Body of pancreas (tissue), 4 donors: Measurements from ENCODE around the gene CLEC16A. TPM values are rescaled to one million over a fixed set of nuclear protein-coding genes. Genes with fewer than 3 reads are reported as not detected.
A peak's percentile ranks its signal among the peaks of the same experiment; 100 is the strongest.
"Not testable (repeated sequence)": the region's sequence is repeated elsewhere in the genome, so short reads cannot be mapped to it uniquely, and the experiment has no call there.

Source experiments
- ATAC-seq: fragments of 150-250 bp; one replicate; pipeline ENCODE4 v1.9.1; 2016
- DNase-seq, 4 donors: peaks; one replicate each; pipeline ENCODE4 v3.0.0-alpha.2; 2019
- H3K27ac ChIP-seq, 4 donors: fragments of 200-600 bp; sonication (generic); 1 replicate in 3 of 4; 2 replicates in 1 of 4; pipeline versions ENCODE4 v1.5.1 to v1.6.1; 2016 to 2019; ENCODE audit warnings: mild to moderate bottlenecking in 1 of 4, mixed read lengths in 1 of 4, moderate library complexity in 1 of 4
- H3K27me3 ChIP-seq, 2 donors: fragments of 200-600 bp; sonication (generic); one replicate each; pipeline ENCODE4 v1.6.0; 2016; ENCODE audit warnings: mild to moderate bottlenecking in 1 of 2
- H3K36me3 ChIP-seq, 2 donors: fragments of 200-600 bp; sonication (generic); replicated peaks in 1 of 2; 2 replicates each; pipeline ENCODE4 v1.5.1; 2016; ENCODE audit warnings: low read depth in 2 of 2; ENCODE audit not compliant: insufficient read depth in 1 of 2
- H3K4me1 ChIP-seq: fragments of 200-600 bp; sonication (generic); one replicate; pipeline ENCODE4 v1.6.0; 2016
- H3K4me3 ChIP-seq, 2 donors: fragments of 200-600 bp; sonication (generic); 1 replicate in 1 of 2; 2 replicates in 1 of 2; pipeline ENCODE4 v1.5.1; 2016 to 2019
- H3K9me3 ChIP-seq, 3 donors: fragments of 200-600 bp; sonication (generic); 1 replicate in 2 of 3; 2 replicates in 1 of 3; pipeline ENCODE4 v1.5.1; 2016
- CTCF ChIP-seq, 7 experiments: fragments of 450-650 bp in 4 of 7; fragments of 200-600 bp in 3 of 7; sonication (generic) in 3 of 7; IDR thresholded peaks; one replicate each; pipeline ENCODE4 v1.5.1; 2016 to 2019; ENCODE audit warnings: antibody characterized with exemption in 7 of 7
- POLR2A ChIP-seq, 3 donors: fragments of 450-650 bp; IDR thresholded peaks; one replicate each; pipeline ENCODE4 v1.6.1; 2016; ENCODE audit warnings: antibody characterized with exemption in 3 of 3, mild to moderate bottlenecking in 2 of 3
- WGBS, 2 donors: methylation state at CpG; one replicate each; pipeline ENCODE4 v1.1.5; 2017; 5-methylcytosine and 5-hydroxymethylcytosine counted together
- intact Hi-C: fragments of 100-400 bp; cut with DNase I; formaldehyde crosslinking; loops from one replicate; pipeline ENCODE4 v1.15.1; 2023
- total RNA-seq, 2 donors: library from RNA; depleted of rRNA; stranded (reverse); fragments of >200 nt; gene quantifications; one replicate each; pipeline ENCODE4 v1.1.0, GENCODE V29; 2016

Gene CLEC16A
- total RNA-seq, 2 donors from 2014 or later, result 15.0 to 21.4 TPM

- ATAC-seq (no peak), DNase-seq (no peak)
- peak overlapping the region in 1 of 4 donors; percentile 5 for H3K27ac ChIP-seq
Measured at GRCh38 chr16:10938796-10939648, 5.3 kb upstream of the CLEC16A start.

GRCh38 chr16:10939649-10940234, 4.6 kb upstream of the CLEC16A start:
- ATAC-seq (no peak), DNase-seq (no peak)
- intact Hi-C loops, result no loop called here
- Histone ChIP-seq H3K27me3 (no peaks in the 10 kb centered on the region), H3K9me3 (no peaks in the 10 kb centered on the region), H3K27ac (peak overlapping the region in 2 of 4 donors; percentile 5 to 41), H3K4me1 (peaks cover 82% of the 10 kb centered on the region), H3K4me3 (no peak overlapping the region), H3K36me3 (no peaks in the 10 kb centered on the region)
- no peak for TF ChIP-seq POLR2A (IDR thresholded peaks at IDR 0.05)
- TF ChIP-seq CTCF (IDR thresholded peaks at IDR 0.05), result no peak
- WGBS, 2 donors, result 72 to 76% methylated on average over 6 to 7 of the region's 7 CpGs

More at GRCh38 chr16:10938796-10939648, 5.3 kb upstream of the CLEC16A start:
- no peaks in the 10 kb centered on the region for H3K36me3 ChIP-seq
- no peak overlapping the region for H3K4me3 ChIP-seq
- H3K27me3 ChIP-seq, result no peaks in the 10 kb centered on the region
- H3K4me1 ChIP-seq, result peaks cover 88% of the 10 kb centered on the region
- intact Hi-C loops, result no loop called here
- H3K9me3 ChIP-seq, result no peaks in the 10 kb centered on the region
- WGBS, 2 donors, result 40 to 45% methylated on average over 7 of the region's 7 CpGs
- TF ChIP-seq POLR2A (IDR thresholded peaks at IDR 0.05) (no peak), CTCF (IDR thresholded peaks at IDR 0.05) (no peak)

GRCh38 chr16:10940501-10941079, 3.8 kb upstream of the CLEC16A start:
- TF ChIP-seq CTCF (IDR thresholded peaks at IDR 0.05), result no peak
- TF ChIP-seq POLR2A (IDR thresholded peaks at IDR 0.05), result peak in 1 of 3 donors; percentile 12
- DNase-seq, result peak in 2 of 4 donors; percentile 30 to 43
- 3 to 17% methylated on average over 6 to 8 of the region's 8 CpGs for WGBS, 2 donors
- Histone ChIP-seq H3K4me1 (peaks cover 81% of the 10 kb centered on the region), H3K4me3 (peak overlapping the region in 1 of 2 donors; percentile 82), H3K27me3 (no peaks in the 10 kb centered on the region), H3K27ac (peak overlapping the region in 3 of 4 donors; percentile 41 to 83 (median 78)), H3K9me3 (no peaks in the 10 kb centered on the region), H3K36me3 (no peaks in the 10 kb centered on the region)
- intact Hi-C loops, result no loop called here
- ATAC-seq, result no peak

- H3K27me3 ChIP-seq, result no peaks in the 10 kb centered on the region
- H3K36me3 ChIP-seq, result no peaks in the 10 kb centered on the region
- no peak for TF ChIP-seq CTCF (IDR thresholded peaks at IDR 0.05)
- H3K9me3 ChIP-seq, result no peaks in the 10 kb centered on the region
- peaks cover 81% of the 10 kb centered on the region for H3K4me1 ChIP-seq
- H3K27ac ChIP-seq, result peak overlapping the region in 3 of 4 donors; percentile 41 to 83 (median 78)
- 2 to 6% methylated on average over 10 to 33 of the region's 36 CpGs for WGBS, 2 donors
- no peak for ATAC-seq
- no peak for DNase-seq
- intact Hi-C loops, result no loop called here
- peak overlapping the region; percentile 26 to 82 for H3K4me3 ChIP-seq
Measured at GRCh38 chr16:10941127-10941933, 3.0 kb upstream of the CLEC16A start.

GRCh38 chr16:10941935-10942351, 2.4 kb upstream of the CLEC16A start:
- WGBS, 2 donors, result 0% methylated on average over 33 of the region's 52 CpGs; no CpG with 5 or more reads in 1 of the 2 donors
- DNase-seq, H3K9me3 ChIP-seq, intact Hi-C loops, H3K27me3 ChIP-seq, H3K36me3 ChIP-seq: not testable (repeated sequence)
- ATAC-seq, result peak; percentile 13
- Histone ChIP-seq H3K4me1 (peaks cover 83% of the 10 kb centered on the region), H3K4me3 (peak overlapping the region; percentile 63 to 82), H3K27ac (peak overlapping the region; percentile 4 to 83 (median 60))
